PC-9 (cell line): ENCODE results near the gene ANKIB1. TPM values are rescaled to one million over a fixed set of nuclear protein-coding genes. Genes with fewer than 3 reads are reported as not detected.
"Not testable (repeated sequence)": the region's sequence is repeated elsewhere in the genome, so short reads cannot be mapped to it uniquely, and the experiment has no call there.

Experiments used
- BruUV-seq: library from RNA; stranded (reverse); fragments of 400-500 nt; replicated peaks from 2 replicates; lab custom pipeline; 2021; lab: Mats Ljungman, UMichigan
- CTCF ChIA-PET: fragments of 300-600 bp; sonication (Branson Sonifier 250); formaldehyde crosslinking; loops from one replicate; lab custom pipeline; 2022; ENCODE audit warnings: antibody characterized with exemption; lab: Charles Lee
- POLR2A ChIA-PET: fragments of 300-600 bp; sonication (Branson Sonifier 250); formaldehyde crosslinking; loops from one replicate; lab custom pipeline; 2022; ENCODE audit warnings: antibody characterized with exemption; ENCODE audit not compliant: unreplicated experiment; lab: Charles Lee
- DNase-seq, 2 experiments: peaks; one replicate each; pipeline versions ENCODE4 v3.0.0 to v3.0.0-alpha.2; 2015 to 2022; ENCODE audit warnings: mixed read lengths in 1 of 2
- H2AFZ ChIP-seq: fragments of 200-600 bp; sonication (generic); 2 replicates; pipeline ENCODE4 v1.8.1; 2017; ENCODE audit warnings: antibody characterized with exemption
- H3F3A ChIP-seq: fragments of 200-600 bp; sonication (generic); 2 replicates; pipeline ENCODE4 v1.8.1; 2017; ENCODE audit warnings: antibody characterized with exemption, mild to moderate bottlenecking, low read depth; ENCODE audit not compliant: insufficient read depth
- H3K27ac ChIP-seq: fragments of 200-600 bp; sonication (generic); 2 replicates; pipeline ENCODE4 v1.6.1; 2016; ENCODE audit warnings: mixed run types
- H3K27me3 ChIP-seq: fragments of 200-600 bp; sonication (generic); 2 replicates; pipeline ENCODE4 v1.6.1; 2016; ENCODE audit warnings: low read depth, mixed run types; ENCODE audit not compliant: insufficient read depth
- H3K36me3 ChIP-seq: fragments of 200-600 bp; sonication (generic); 2 replicates; pipeline ENCODE4 v1.6.1; 2016; ENCODE audit warnings: low read depth, mixed run types
- H3K4me1 ChIP-seq: fragments of 200-600 bp; sonication (generic); replicated peaks from 2 replicates; pipeline ENCODE4 v1.6.1; 2016; ENCODE audit warnings: mixed run types; ENCODE audit not compliant: insufficient read depth
- H3K4me2 ChIP-seq: fragments of 200-600 bp; sonication (generic); 2 replicates; pipeline ENCODE4 v1.6.1; 2017; ENCODE audit warnings: mixed run types
- H3K4me3 ChIP-seq: fragments of 200-600 bp; sonication (generic); 2 replicates; pipeline ENCODE4 v1.6.1; 2016; ENCODE audit warnings: mixed run types
- H3K79me2 ChIP-seq: fragments of 200-600 bp; sonication (generic); 2 replicates; pipeline ENCODE4 v1.6.1; 2017; ENCODE audit warnings: low read depth, mixed run types
- H3K9me2 ChIP-seq: fragments of 200-600 bp; sonication (generic); 2 replicates; pipeline ENCODE4 v1.8.1; 2017; ENCODE audit warnings: mild to moderate bottlenecking; ENCODE audit not compliant: insufficient read depth
- H3K9me3 ChIP-seq: fragments of 200-600 bp; sonication (generic); 2 replicates; pipeline ENCODE4 v1.8.1; 2016; ENCODE audit warnings: low read depth; ENCODE audit not compliant: insufficient read depth
- H4K20me1 ChIP-seq: fragments of 200-600 bp; sonication (generic); 2 replicates; pipeline ENCODE4 v1.8.1; 2017; ENCODE audit not compliant: insufficient read depth
- CTCF ChIP-seq: fragments of 200-600 bp; sonication (generic); conservative IDR thresholded peaks from 2 replicates; pipeline ENCODE4 v1.6.1; 2017; ENCODE audit warnings: mixed run types, antibody characterized with exemption, mild to moderate bottlenecking, moderate library complexity
- EZH2 ChIP-seq: fragments of 200-600 bp; sonication (generic); IDR thresholded peaks from 2 replicates; pipeline ENCODE4 v1.8.0; 2017; ENCODE audit warnings: antibody characterized with exemption, low read depth
- intact Hi-C: fragments of 100-400 bp; cut with micrococcal nuclease; formaldehyde crosslinking; loops from one replicate; pipeline ENCODE4 v1.10.0; 2022; ENCODE audit not compliant: unreplicated experiment
- total RNA-seq: library from RNA; stranded (reverse); gene quantifications from 2 replicates; pipeline ENCODE4 v1.2.3, GENCODE V29; 2021

ANKIB1 gene
- total RNA-seq, 1 experiment from 2014 or later = 116 TPM

- H3K4me1 ChIP-seq = no peaks in the 10 kb centered on the region
- H2AFZ ChIP-seq = no peak overlapping the region
- no peak overlapping the region for H3K4me3 ChIP-seq
- H3K9me3 ChIP-seq = no peaks in the 10 kb centered on the region
- H3K9me2 ChIP-seq = no peaks in the 10 kb centered on the region
- ChIA-PET CTCF (no interaction called here), POLR2A (no interaction called here)
- H3K79me2 ChIP-seq = no peaks in the 10 kb centered on the region
- no peaks in the 10 kb centered on the region for H3F3A ChIP-seq
- no peaks in the 10 kb centered on the region for H3K27me3 ChIP-seq
- TF ChIP-seq CTCF (no peak), EZH2 (no peak)
- no peak overlapping the region for H3K4me2 ChIP-seq
- no TSS peak for BruUV-seq
- intact Hi-C loops = loop anchor here (10.0 kb wide), 1 partner anchor 112 kb away; the partner anchor contains the start of genes ANKIB1 and KRIT1
- H4K20me1 ChIP-seq = 0 out of 2 replicates have a peak, but pooled peaks cover 3% of the 10 kb centered on the region
- no peak for DNase-seq
- no peak overlapping the region for H3K27ac ChIP-seq
- peaks cover 7% of the 10 kb centered on the region; the same call in 1 of the 2 replicates for H3K36me3 ChIP-seq
These were observed 111.5 kb downstream of the ANKIB1 start for GRCh38 chr7:92357260-92357659.

- H3K9me2 ChIP-seq, CTCF ChIA-PET, H2AFZ ChIP-seq, H3F3A ChIP-seq, H4K20me1 ChIP-seq, POLR2A ChIA-PET, H3K9me3 ChIP-seq, H3K4me1 ChIP-seq, H3K27me3 ChIP-seq, H3K4me3 ChIP-seq, BruUV-seq, H3K79me2 ChIP-seq, DNase-seq, H3K4me2 ChIP-seq, H3K27ac ChIP-seq: not testable (repeated sequence)
- 0 out of 2 replicates have a peak, but pooled peaks cover 10% of the 10 kb centered on the region for H3K36me3 ChIP-seq
- intact Hi-C loops = loop anchor here (10.0 kb wide), 1 partner anchor 114 kb away; the partner anchor contains the start of genes ANKIB1 and KRIT1
These were observed 113.4 kb downstream of the ANKIB1 start for GRCh38 chr7:92359179-92359578.

- Histone ChIP-seq H3K79me2 (no peaks in the 10 kb centered on the region), H3F3A (no peaks in the 10 kb centered on the region), H3K4me3 (no peak overlapping the region), H3K9me2 (no peaks in the 10 kb centered on the region), H3K27me3 (no peaks in the 10 kb centered on the region), H3K4me1 (no peaks in the 10 kb centered on the region), H3K36me3 (0 out of 2 replicates have a peak, but pooled peaks cover 10% of the 10 kb centered on the region), H3K27ac (no peak overlapping the region), H3K9me3 (no peaks in the 10 kb centered on the region), H3K4me2 (no peak overlapping the region), H4K20me1 (0 out of 2 replicates have a peak, but pooled peaks cover 3% of the 10 kb centered on the region), H2AFZ (no peak overlapping the region)
- intact Hi-C loops = loop anchor here (10.0 kb wide), 1 partner anchor 115 kb away; the partner anchor contains the start of genes ANKIB1 and KRIT1
- CTCF ChIA-PET = no interaction called here
- no peak for TF ChIP-seq EZH2
- TF ChIP-seq CTCF = no peak
- POLR2A ChIA-PET = no interaction called here
- DNase-seq = no peak
- no TSS peak for BruUV-seq
These were observed 114.0 kb downstream of the ANKIB1 start for GRCh38 chr7:92359801-92360200.

- H3K36me3 ChIP-seq = 0 out of 2 replicates have a peak, but pooled peaks cover 10% of the 10 kb centered on the region
- no peaks in the 10 kb centered on the region for H3F3A ChIP-seq
- no peaks in the 10 kb centered on the region for H3K79me2 ChIP-seq
- BruUV-seq = no TSS peak
- no peaks in the 10 kb centered on the region for H3K27me3 ChIP-seq
- H3K9me3 ChIP-seq = no peaks in the 10 kb centered on the region
- H3K9me2 ChIP-seq = no peaks in the 10 kb centered on the region
- ChIA-PET POLR2A (no interaction called here), CTCF (no interaction called here)
- H3K4me3 ChIP-seq = no peak overlapping the region
- DNase-seq = no peak
- no peaks in the 10 kb centered on the region for H3K4me1 ChIP-seq
- H2AFZ ChIP-seq = no peak overlapping the region
- intact Hi-C loops = no loop called here
- no peak overlapping the region for H3K27ac ChIP-seq
- H4K20me1 ChIP-seq = 0 out of 2 replicates have a peak, but pooled peaks cover 3% of the 10 kb centered on the region
- H3K4me2 ChIP-seq = no peak overlapping the region
- TF ChIP-seq CTCF = no peak
- no peak for TF ChIP-seq EZH2
These were observed 114.6 kb downstream of the ANKIB1 start for GRCh38 chr7:92360387-92360786.
